GM21529 (cell line): Measurements from ENCODE around the gene KIAA1671.
"Not testable (repeated sequence)": the region's sequence is repeated elsewhere in the genome, so short reads cannot be mapped to it uniquely, and the experiment has no call there.

Source experiments
- ATAC-seq: cut with Tn5 transposase; IDR thresholded peaks from one replicate; pipeline ENCODE4 v1.9.1; 2021; ENCODE audit not compliant: unreplicated experiment

Gene KIAA1671

GRCh38 chr22:25161916-25162530 lies 209.5 kb downstream of the KIAA1671 start:
- ATAC-seq, result no peak

DNA sequence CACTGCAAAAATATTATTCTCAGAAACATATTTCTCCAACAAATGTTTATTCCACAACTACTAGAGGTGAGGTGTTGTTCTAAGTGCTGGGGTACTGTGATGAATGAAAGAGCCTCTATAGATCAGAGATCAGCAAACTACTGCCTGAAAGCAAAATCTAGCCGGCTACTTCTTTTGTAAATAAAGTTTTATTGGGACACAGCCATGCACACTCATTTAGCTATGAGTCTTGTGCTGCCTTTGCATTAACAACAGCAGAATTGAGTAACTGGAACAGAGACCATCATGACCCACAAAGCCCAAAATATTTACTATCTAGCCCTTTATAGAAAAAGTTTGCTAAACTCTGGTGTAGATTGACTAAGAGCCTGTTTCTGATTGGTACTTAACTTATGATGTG lies 210.0 kb downstream of the KIAA1671 start:
- no peak for ATAC-seq

DNA sequence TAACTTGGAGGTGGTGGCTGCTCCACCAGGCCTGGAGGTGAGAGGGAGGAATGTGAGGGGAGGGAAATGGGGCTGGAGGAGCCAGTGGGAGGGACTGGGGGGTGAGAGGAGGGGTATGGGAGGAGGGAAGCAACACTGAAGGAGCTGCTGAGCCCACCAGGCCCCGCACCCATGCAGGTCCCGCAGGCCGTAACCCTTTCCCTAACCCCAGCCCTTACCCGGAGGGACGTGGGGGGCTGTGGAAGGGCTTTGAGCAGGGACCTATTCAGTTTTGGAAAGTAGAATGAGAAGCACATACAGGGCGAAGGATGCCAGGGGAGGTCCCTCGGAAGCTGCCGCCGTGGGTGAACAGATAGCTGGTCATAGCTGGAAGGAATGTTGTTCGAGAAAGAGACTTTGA lies 213.3 kb downstream of the KIAA1671 start:
- no peak for ATAC-seq

DNA sequence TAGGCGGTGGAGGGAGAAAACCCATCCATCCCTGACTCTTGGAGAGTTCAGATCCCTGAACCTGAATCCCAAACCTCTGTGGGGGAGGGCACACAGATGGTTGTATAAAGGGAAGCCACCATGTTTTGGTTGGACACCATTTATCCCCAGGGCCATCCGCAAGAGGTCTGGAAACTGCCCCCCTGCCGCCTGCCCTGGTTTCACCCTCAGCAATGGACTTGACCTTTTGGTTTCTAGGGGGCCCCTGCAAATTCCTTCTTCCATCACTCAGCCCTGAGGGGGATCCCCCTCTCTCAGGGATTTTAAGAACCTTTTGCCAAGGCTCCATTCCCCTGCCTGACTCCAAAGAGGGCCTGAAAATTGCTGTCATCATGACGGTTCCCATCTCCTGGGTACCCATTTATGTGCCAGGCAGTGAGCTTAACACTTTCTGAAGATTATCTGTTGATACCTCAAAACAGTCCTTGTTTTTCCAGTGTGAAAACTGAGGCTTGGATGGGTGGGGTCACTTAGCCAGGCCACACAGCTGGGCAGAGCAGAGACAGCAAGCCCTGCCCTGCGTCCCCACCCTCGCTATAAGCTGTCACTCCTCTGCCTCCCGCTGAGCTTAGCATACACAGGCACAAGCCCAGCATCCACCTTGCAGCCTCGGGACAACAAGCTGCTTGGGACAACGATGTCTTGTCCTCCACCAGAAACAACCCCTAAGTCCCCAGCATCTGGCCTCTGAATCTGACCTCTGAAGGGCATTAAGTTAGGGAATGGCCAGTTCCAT lies 213.9 kb downstream of the KIAA1671 start:
- no peak for ATAC-seq

DNA sequence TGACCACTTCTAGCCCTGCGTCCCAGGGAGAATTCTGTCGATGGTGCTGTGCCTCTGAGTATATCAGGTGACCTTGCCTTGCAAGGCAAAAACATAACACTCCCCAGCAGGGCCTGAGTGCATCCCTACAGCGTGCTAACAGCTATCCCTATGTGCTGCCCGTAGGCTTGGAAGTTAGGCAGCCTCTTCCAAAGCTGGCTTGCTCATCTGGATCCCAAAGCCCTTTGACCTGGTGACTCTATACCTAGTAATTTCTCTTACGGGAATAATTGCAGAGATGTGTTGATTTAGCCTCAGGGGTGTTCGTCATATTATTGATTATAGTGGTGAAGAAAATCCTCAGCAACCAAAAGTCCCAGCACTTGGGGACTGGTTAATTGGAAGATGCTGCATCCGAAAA lies 214.6 kb downstream of the KIAA1671 start:
- no peak for ATAC-seq

GRCh38 chr22:25167834-25168601 lies 215.5 kb downstream of the KIAA1671 start:
- ATAC-seq, result no peak

GRCh38 chr22:25169278-25170031 lies 216.9 kb downstream of the KIAA1671 start:
- no peak for ATAC-seq

DNA sequence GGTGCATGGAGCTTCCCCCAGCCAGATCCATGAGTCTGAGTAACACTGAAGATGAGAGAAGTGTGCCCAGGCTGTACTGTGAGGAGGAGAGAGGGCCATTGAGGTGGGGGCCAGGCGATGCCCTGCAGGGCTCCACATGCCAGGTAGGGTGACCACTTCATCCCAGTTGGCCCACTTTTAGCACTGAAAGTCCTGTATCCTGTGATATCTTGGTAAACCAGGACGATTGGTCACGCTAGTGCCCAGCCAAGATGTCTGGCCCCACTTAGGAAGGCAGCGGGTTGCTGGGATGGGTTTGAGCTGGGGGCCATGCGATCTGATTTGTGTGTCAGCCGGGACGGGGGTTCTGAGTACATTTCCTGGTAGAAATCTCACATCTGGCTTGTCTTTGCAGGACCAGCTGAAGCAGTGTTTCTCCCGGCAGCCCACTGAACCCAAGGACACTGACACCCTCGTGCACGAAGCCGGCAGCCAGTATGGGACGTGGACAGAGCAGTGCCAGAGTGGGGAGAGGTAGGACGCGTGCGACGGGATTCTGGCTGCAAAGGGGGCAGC lies 218.0 kb downstream of the KIAA1671 start:
- ATAC-seq, result no peak

DNA sequence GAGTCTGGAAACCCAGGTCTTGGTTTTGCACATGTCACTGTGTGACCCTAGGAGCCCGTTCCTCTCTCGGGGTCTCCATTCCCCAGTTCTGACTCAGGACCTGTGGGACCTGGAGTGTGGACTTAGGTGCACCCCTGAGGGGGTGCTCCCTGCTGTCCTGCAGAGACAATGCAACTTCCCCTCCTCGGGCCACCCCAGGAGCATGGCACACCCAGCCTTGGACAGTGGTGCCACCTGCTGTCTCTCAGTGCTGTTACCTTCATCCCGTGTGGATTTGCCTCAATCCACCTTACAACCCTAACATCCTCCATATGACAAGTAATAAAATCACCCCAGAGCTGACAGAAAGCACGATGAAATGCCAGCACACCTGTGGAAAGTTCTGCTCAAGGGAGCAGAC lies 219.6 kb downstream of the KIAA1671 start:
- no peak for ATAC-seq

DNA sequence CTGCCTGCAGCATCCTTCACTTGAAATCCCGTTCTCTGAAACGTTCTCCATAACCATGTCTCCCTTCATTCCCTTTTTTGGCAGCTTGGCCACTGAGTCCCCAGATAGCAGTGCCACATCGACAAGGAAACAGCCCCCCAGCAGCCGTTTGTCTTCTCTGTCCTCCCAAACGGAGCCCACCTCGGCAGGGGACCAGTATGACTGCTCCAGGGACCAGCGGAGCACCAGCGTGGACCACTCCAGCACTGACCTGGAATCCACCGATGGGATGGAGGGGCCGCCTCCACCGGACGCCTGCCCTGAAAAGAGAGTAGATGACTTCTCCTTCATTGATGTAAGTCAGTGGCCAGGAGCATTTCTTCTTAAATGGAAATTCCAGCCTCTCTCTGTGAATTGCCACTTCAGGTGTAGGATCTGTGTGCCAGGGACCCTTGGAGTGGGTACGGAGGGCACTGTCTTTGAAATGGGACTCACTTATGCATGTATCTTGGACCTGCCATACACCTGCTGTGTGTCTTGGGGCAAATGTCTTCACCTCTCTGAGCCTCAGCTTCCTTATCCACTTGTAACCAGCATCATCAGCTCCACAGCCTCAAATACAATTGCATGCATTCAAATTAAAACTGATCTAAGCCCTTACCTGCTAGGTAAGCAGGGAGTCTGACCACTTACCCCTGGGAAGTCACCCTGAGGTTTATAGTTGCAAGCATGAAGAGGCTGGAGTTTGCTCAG lies 221.8 kb downstream of the KIAA1671 start:
- ATAC-seq, result no peak

GRCh38 chr22:25174888-25175411 lies 222.4 kb downstream of the KIAA1671 start:
- no peak for ATAC-seq

DNA sequence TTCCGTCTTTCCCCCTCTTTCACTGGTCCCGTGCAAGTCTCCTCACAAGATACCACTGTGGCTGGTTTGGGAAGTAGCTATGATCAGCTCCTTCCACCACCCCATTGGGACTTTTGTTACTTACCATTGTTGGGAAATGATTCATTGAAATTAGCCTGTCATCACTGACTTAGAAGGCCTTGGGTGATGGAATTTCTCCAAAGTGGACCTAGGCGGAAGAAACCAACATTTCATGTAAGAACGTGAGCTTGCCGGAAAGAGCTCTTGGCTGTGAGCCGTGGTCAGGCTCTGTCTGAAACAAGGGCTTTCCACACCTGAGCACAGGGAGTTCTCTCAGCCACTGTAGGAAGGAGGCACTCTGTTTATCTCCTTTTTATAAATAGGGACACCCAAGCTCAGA lies 223.7 kb downstream of the KIAA1671 start:
- no peak for ATAC-seq

DNA sequence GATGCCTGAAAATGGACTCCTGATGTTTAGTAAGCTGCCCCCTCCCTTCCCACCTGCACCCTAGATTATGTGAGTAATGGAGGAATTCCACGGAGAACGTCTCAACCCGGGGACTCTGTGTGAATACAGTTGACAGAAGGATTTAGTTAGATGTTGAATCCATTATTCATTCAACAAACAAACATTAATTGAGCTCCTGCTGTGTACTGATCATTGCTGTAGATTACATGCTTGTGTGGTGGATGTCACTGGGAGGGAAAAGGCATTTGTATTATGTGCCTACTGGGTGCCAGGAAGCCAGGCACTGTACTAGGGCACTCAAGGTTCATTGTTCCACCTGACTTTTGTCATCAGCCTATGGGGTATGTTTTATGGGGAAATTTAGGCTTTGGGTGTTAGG lies 224.3 kb downstream of the KIAA1671 start:
- ATAC-seq, result no peak

DNA sequence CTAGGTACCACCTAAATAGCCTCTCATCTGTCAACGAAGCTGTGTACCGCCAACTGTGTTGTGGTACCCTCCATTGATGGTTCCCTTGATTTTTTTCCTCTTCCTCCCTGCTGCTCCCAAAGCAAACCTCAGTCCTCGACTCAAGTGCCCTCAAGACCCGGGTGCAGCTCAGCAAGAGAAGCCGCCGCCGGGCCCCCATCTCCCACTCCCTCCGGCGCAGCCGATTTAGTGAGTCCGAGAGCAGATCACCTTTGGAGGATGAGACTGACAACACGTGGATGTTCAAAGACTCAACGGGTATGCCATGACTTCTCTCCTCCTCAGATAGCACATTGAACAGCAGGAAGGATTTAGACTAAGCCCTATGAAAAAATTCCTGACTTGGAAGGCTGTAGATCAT lies 224.7 kb downstream of the KIAA1671 start:
- no peak for ATAC-seq

- no peak for ATAC-seq
These were observed 225.4 kb downstream of the KIAA1671 start for GRCh38 chr22:25177895-25178294.

DNA sequence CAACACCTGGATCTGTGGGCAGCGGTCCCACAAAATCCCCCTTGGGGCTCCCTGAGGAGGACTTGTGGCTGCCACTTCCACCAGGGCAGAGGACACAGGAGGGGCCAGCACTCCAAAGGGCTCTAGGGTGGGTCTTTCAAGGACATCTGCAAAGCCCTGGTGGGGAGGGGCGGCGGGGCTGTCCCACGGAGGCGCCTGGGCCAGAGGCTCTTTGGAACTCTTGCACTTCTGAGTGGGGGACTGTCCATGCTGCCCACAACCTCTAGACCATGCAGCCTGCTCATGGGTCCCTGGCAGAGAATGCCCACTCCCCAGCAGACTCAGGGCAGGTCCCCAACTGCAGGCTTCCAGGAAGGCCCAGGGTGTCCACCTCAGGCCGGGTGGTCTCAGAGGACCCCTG lies 225.8 kb downstream of the KIAA1671 start:
- not testable (repeated sequence) for ATAC-seq

- not testable (repeated sequence) for ATAC-seq
These were observed 226.5 kb downstream of the KIAA1671 start for GRCh38 chr22:25178869-25179631.

GRCh38 chr22:25182131-25183110 lies 229.9 kb downstream of the KIAA1671 start:
- ATAC-seq, result no peak
